Measurements from ENCODE around the gene CPT1B. TPM values are rescaled to one million over a fixed set of nuclear protein-coding genes. Genes with fewer than 3 reads are reported as not detected.

The CPT1B gene
- total and polyA plus RNA-seq, 2 of the 8 experiments (the other 6 are each of a cell fraction or from before 2014, with no cell fraction given), result 34.2 to 36.2 TPM

DNA sequence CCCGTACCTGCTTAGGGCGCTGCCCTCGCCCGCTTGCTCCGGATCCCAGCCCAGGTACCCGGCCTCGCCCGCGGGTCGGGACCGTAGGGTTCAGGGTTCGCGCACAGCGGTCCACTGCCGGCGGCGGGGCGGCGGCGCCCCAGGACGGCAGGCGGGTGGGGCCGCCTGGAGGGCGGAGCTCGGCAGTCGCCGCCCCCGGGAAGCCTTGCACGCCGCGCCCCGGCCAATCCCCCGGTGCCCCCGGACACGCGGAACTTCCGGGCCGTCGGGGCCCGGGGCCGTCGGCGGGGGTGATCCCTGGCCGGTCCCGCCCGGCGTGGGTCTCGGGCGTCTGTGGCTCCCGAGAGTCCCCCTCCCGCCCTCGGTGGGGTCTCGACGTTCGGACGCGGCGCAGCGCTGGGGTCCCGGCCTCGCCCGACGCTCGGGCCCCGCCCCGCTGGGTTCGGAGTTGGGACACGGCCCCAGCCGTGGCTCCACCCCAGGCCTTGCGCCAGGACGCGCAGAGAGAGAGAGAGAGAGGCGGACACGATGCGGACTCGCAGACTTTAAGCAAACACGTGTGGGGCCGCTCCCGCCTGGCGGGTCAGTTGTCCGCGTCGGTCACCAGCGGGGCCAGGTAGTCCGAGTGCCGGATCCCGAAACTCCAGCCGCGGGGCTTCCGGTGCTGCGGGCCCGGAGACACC, 48.2 kb downstream of the CPT1B start, which contains the start of gene TYMP:
Gene TYMP, minus strand, starts transcription at position 116 of the 683 bp plus-strand sequence. CDS start 303 bp downstream, outside the sequence.
- Histone ChIP-seq H4K5ac (ENCODE audit: insufficient read length, low read depth, low read length) (no peak within 1 kb of the TSS), H2AK5ac (ENCODE audit: low read depth, low read length) (no peak within 1 kb of the TSS; the same call in 1 of the 2 replicates), H3K23ac (ENCODE audit: insufficient read length) (no peak within 1 kb of the TSS), H3K4me2 (ENCODE audit: insufficient read depth in 1 of 2, low read depth in 2 of 2, low read length in 2 of 2) (peak within 1 kb of the TSS; percentile 51 to 92), H2BK15ac (ENCODE audit: low read length) (peak within 1 kb of the TSS; percentile 46; the same call in 1 of the 2 replicates), H3K36me3 (ENCODE audit: control insufficient read depth in 2 of 4, insufficient read depth in 4 of 4, low read length in 3 of 4) (no peaks in the 10 kb centered on the region), H2BK12ac (ENCODE audit: low read depth, low read length) (no peak within 1 kb of the TSS; the same call in 1 of the 2 replicates), H2BK20ac (ENCODE audit: low read length) (no peak within 1 kb of the TSS), H3K79me2 (ENCODE audit: control insufficient read depth in 1 of 2, insufficient read depth in 2 of 2, low read length in 2 of 2) (no peaks in the 10 kb centered on the region), H4K8ac (ENCODE audit: extremely low read depth, insufficient read depth, low read length) (peak within 1 kb of the TSS; percentile 94), H3K23me2 (ENCODE audit: low read depth, low read length) (peaks cover 28% of the 10 kb centered on the region; the same call in 1 of the 2 replicates), H3K79me1 (ENCODE audit: low read depth, low read length) (no peaks in the 10 kb centered on the region), H4K91ac (replicated peaks; ENCODE audit: insufficient read length, low read length) (peak within 1 kb of the TSS; percentile 42), H3K4me1 (replicated peaks in 1 of 4; ENCODE audit: control insufficient read depth in 3 of 4, insufficient read depth in 4 of 4, low read length in 3 of 4) (peaks cover 0 to 26% (median 10%) of the 10 kb centered on the region in 4 experiments; a peak in 5 of 7 replicates), H3K56ac (replicated peaks; ENCODE audit: insufficient read length, low read depth, low read length) (no peak within 1 kb of the TSS), H3K27me3 (replicated peaks in 1 of 4; ENCODE audit: control insufficient read depth in 3 of 4, extremely low read depth in 1 of 4, insufficient read depth in 3 of 4, low read length in 3 of 4) (peaks cover 43 to 70% (median 60%) of the 10 kb centered on the region in 4 experiments), H2BK5ac (ENCODE audit: low read depth, low read length) (no peak within 1 kb of the TSS), H3K4ac (replicated peaks; ENCODE audit: insufficient read length, low read depth, low read length) (no peak within 1 kb of the TSS), H3K9ac (replicated peaks in 1 of 4; ENCODE audit: extremely low read depth in 1 of 4, low read depth in 3 of 4, low read length in 3 of 4) (no peak within 1 kb of the TSS), H3K9me3 (ENCODE audit: insufficient read depth in 2 of 2, low read depth in 1 of 2, low read length in 1 of 2) (no peaks in the 10 kb centered on the region), H3K4me3 (ENCODE audit: extremely low read depth in 1 of 4, insufficient read depth in 2 of 4, low read depth in 3 of 4, low read length in 4 of 4) (peak within 1 kb of the TSS; percentile 27 to 68 (median 48)), H3K14ac (ENCODE audit: insufficient read length) (no peak within 1 kb of the TSS), H2AFZ (ENCODE audit: low read length) (no peak within 1 kb of the TSS), H3K18ac (ENCODE audit: extremely low read depth, low read length) (no peak within 1 kb of the TSS; the same call in 1 of the 2 replicates), H4K20me1 (replicated peaks in 1 of 2; ENCODE audit: control insufficient read depth in 1 of 2, insufficient read depth in 2 of 2, low read length in 2 of 2) (peaks cover 5 to 17% of the 10 kb centered on the region in 2 experiments), H2BK120ac (replicated peaks; ENCODE audit: low read depth, low read length) (no peak within 1 kb of the TSS), H3K27ac (ENCODE audit: low read depth, low read length) (no peak within 1 kb of the TSS)
- FAIRE-seq (no peak), DNase-seq (ENCODE audit: low read depth in 1 of 2, low spot score in 2 of 2) (peak in 1 of 2 experiments; percentile 75)
- ChIA-PET POLR2A (ENCODE audit: partially characterized antibody) (no interaction called here), CTCF (ENCODE audit: partially characterized antibody) (no interaction called here)
- WGBS, 2 experiments (ENCODE audit: extremely low coverage in 1 of 2, insufficient coverage in 1 of 2, insufficient read length in 1 of 2, insufficient replicate concordance in 2 of 2, low coverage in 1 of 2, low lambda C conversion rate in 2 of 2, missing lambda C conversion rate in 1 of 2), result 13% methylated on average over 17 of the region's 92 CpGs; no CpG with 5 or more reads in 1 of the 2 experiments
- TF ChIP-seq KDM1A (IDR thresholded peaks at IDR 0.05; ENCODE audit: borderline replicate concordance, low read length) (no peak), EGR1 (IDR thresholded peaks at IDR 0.05; ENCODE audit: borderline replicate concordance, low read depth, low read length) (no peak), KDM4A (IDR thresholded peaks at IDR 0.05; ENCODE audit: low read depth, low read length, severe bottlenecking) (no peak), NANOG (IDR thresholded peaks at IDR 0.05; ENCODE audit: insufficient read depth, low read depth, low read length, poor library complexity, severe bottlenecking) (no peak), HDAC6 (IDR thresholded peaks at IDR 0.05; ENCODE audit: low read depth, low read length) (no peak), TBP (IDR thresholded peaks at IDR 0.05; ENCODE audit: low read depth, low read length) (no peak), RNF2 (IDR thresholded peaks at IDR 0.05; ENCODE audit: borderline replicate concordance, low read depth, low read length, missing control alignments, poor library complexity, severe bottlenecking) (no peak)
- TF ChIP-seq, protein P1, sequence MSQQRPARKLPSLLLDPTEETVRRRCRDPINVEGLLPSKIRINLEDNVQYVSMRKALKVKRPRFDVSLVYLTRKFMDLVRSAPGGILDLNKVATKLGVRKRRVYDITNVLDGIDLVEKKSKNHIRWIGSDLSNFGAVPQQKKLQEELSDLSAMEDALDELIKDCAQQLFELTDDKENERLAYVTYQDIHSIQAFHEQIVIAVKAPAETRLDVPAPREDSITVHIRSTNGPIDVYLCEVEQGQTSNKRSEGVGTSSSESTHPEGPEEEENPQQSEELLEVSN (IDR thresholded peaks at IDR 0.05), result no peak; the same call in 1 of the 2 replicates
- TF ChIP-seq, protein P2, sequence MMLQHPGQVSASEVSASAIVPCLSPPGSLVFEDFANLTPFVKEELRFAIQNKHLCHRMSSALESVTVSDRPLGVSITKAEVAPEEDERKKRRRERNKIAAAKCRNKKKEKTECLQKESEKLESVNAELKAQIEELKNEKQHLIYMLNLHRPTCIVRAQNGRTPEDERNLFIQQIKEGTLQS (IDR thresholded peaks at IDR 0.05; ENCODE audit: insufficient read depth, low read depth, low read length), result no peak
- TF ChIP-seq, protein P3, sequence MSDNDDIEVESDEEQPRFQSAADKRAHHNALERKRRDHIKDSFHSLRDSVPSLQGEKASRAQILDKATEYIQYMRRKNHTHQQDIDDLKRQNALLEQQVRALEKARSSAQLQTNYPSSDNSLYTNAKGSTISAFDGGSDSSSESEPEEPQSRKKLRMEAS (IDR thresholded peaks at IDR 0.05), result peak; percentile 33; the same call in 1 of the 2 replicates
